ENCODE measurements around the gene TULP4. TPM values are rescaled to one million over a fixed set of nuclear protein-coding genes. Genes with fewer than 3 reads are reported as not detected.

The TULP4 gene
- total and polyA plus RNA-seq, 2 of the 8 experiments (the other 6 are each of a cell fraction or from before 2014, with no cell fraction given) = 7.7 to 51.6 TPM

- Histone ChIP-seq H2BK15ac (ENCODE audit: low read length) (no peak overlapping the region), H3K9ac (replicated peaks in 1 of 4; ENCODE audit: extremely low read depth in 1 of 4, low read depth in 3 of 4, low read length in 3 of 4) (no peak overlapping the region), H3K23ac (ENCODE audit: insufficient read length) (no peak overlapping the region), H3K79me2 (ENCODE audit: control insufficient read depth in 1 of 2, insufficient read depth in 2 of 2, low read length in 2 of 2) (no peaks in the 10 kb centered on the region), H3K23me2 (ENCODE audit: low read depth, low read length) (no peaks in the 10 kb centered on the region), H3K36me3 (ENCODE audit: control insufficient read depth in 2 of 4, insufficient read depth in 4 of 4, low read length in 3 of 4) (0 out of 8 replicates have a peak, but pooled peaks cover 0 to 2% (median 0%) of the 10 kb centered on the region in 4 experiments), H3K27me3 (replicated peaks in 1 of 4; ENCODE audit: control insufficient read depth in 3 of 4, extremely low read depth in 1 of 4, insufficient read depth in 3 of 4, low read length in 3 of 4) (no peaks in the 10 kb centered on the region), H3K14ac (ENCODE audit: insufficient read length) (no peak overlapping the region), H3K27ac (ENCODE audit: low read depth, low read length) (no peak overlapping the region), H2BK12ac (ENCODE audit: low read depth, low read length) (no peak overlapping the region), H4K5ac (ENCODE audit: insufficient read length, low read depth, low read length) (no peak overlapping the region), H3K4ac (replicated peaks; ENCODE audit: insufficient read length, low read depth, low read length) (no peak overlapping the region), H3K56ac (replicated peaks; ENCODE audit: insufficient read length, low read depth, low read length) (no peak overlapping the region), H3K4me2 (ENCODE audit: insufficient read depth in 1 of 2, low read depth in 2 of 2, low read length in 2 of 2) (no peak overlapping the region), H4K8ac (ENCODE audit: extremely low read depth, insufficient read depth, low read length) (peak overlapping the region; percentile 59; the same call in 1 of the 2 replicates), H4K91ac (replicated peaks; ENCODE audit: insufficient read length, low read length) (no peak overlapping the region), H3K18ac (ENCODE audit: extremely low read depth, low read length) (no peak overlapping the region), H2BK120ac (replicated peaks; ENCODE audit: low read depth, low read length) (no peak overlapping the region), H3K4me3 (ENCODE audit: extremely low read depth in 1 of 4, insufficient read depth in 2 of 4, low read depth in 3 of 4, low read length in 4 of 4) (no peak overlapping the region), H3K9me3 (ENCODE audit: insufficient read depth in 2 of 2, low read depth in 1 of 2, low read length in 1 of 2) (no peaks in the 10 kb centered on the region), H2BK20ac (ENCODE audit: low read length) (no peak overlapping the region), H2BK5ac (ENCODE audit: low read depth, low read length) (no peak overlapping the region), H2AFZ (ENCODE audit: low read length) (no peak overlapping the region), H2AK5ac (ENCODE audit: low read depth, low read length) (no peak overlapping the region), H3K79me1 (ENCODE audit: low read depth, low read length) (no peaks in the 10 kb centered on the region; the same call in 1 of the 2 replicates), H3K4me1 (replicated peaks in 1 of 4; ENCODE audit: control insufficient read depth in 3 of 4, insufficient read depth in 4 of 4, low read length in 3 of 4) (no peaks in the 10 kb centered on the region), H4K20me1 (replicated peaks in 1 of 2; ENCODE audit: control insufficient read depth in 1 of 2, insufficient read depth in 2 of 2, low read length in 2 of 2) (no peaks in the 10 kb centered on the region)
- POLR2A ChIA-PET (ENCODE audit: partially characterized antibody) = no interaction called here
- no peak for DNase-seq (ENCODE audit: low read depth in 1 of 2, low spot score in 2 of 2)
- FAIRE-seq = no peak
- WGBS, 2 experiments (ENCODE audit: extremely low coverage in 1 of 2, insufficient coverage in 1 of 2, insufficient read length in 1 of 2, insufficient replicate concordance in 2 of 2, low coverage in 1 of 2, low lambda C conversion rate in 2 of 2, missing lambda C conversion rate in 1 of 2) = 90% methylated on average over 4 of the region's 4 CpGs; no CpG with 5 or more reads in 1 of the 2 experiments
- CTCF ChIA-PET (ENCODE audit: partially characterized antibody) = interaction anchor here (0.5 to 1.3 kb wide), 3 partner anchors 8 to 271 kb away, joined by 3 to 4 read pairs (median 4); no protein-coding TSS in a partner anchor
- TF ChIP-seq RXRA (IDR thresholded peaks at IDR 0.05; ENCODE audit: insufficient read depth, low read depth, low read length) = no peak
- no peak for TF ChIP-seq MAX (IDR thresholded peaks at IDR 0.05)
- TF ChIP-seq ATF3 (IDR thresholded peaks at IDR 0.05; ENCODE audit: insufficient read depth, low read depth, low read length) = no peak
- no peak for TF ChIP-seq ATF2 (IDR thresholded peaks at IDR 0.05; ENCODE audit: low read length)
- TF ChIP-seq CHD1 (IDR thresholded peaks at IDR 0.05; ENCODE audit: low read depth, low read length) = no peak
- no peak for TF ChIP-seq KDM4A (IDR thresholded peaks at IDR 0.05; ENCODE audit: low read depth, low read length, severe bottlenecking)
These were observed 118.8 kb downstream of the TULP4 start for GRCh38 chr6:158431036-158431435.
